Measurements from ENCODE around the gene NFKB2.

NFKB2 gene

GRCh38 chr10:102396317-102396650 is 779 bp downstream of the NFKB2 start:
- no peak for DNase-seq

DNA sequence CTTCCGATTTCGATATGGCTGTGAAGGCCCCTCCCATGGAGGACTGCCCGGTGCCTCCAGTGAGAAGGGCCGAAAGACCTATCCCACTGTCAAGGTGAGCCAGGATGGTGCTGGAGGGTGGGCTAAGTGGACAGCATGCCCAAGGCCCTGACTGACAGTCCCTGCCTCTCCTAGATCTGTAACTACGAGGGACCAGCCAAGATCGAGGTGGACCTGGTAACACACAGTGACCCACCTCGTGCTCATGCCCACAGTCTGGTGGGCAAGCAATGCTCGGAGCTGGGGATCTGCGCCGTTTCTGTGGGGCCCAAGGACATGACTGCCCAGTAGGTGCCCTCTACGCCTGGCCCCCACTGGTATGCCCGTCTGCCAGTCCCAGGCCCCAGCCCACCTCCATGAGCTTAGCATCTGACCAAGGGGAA is 1.2 kb downstream of the NFKB2 start:
- no peak for DNase-seq

DNA sequence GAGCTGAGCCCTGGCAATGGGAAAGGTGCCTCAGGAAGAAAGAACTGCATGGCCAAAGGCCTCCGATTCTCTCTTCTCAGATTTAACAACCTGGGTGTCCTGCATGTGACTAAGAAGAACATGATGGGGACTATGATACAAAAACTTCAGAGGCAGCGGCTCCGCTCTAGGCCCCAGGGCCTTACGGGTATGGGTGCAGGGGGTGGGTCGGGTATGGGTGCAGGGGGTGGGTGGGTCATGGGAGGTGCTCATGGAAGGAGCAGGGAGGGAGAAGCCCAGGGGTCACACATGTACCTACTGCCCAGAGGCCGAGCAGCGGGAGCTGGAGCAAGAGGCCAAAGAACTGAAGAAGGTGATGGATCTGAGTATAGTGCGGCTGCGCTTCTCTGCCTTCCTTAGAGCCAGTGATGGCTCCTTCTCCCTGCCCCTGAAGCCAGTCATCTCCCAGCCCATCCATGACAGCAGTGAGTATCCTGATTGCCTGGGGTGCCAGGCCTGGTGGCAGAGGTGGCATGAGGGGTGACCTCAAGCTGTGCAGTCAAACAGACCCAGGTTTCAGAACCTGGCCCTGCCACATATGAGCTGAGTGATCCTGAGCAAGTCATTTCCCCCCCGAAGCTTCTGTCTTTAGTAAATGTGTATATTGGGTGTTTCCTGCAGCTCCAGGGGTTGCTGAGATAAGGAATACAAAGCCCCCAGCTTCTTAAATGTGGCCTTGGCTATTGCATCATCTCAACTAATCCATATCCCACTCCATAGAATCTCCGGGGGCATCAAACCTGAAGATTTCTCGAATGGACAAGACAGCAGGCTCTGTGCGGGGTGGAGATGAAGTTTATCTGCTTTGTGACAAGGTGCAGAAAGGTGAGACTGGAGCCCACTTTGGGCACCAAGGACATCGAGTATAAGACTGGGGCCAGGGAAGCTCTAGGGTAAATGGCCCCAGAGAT is 2.0 kb downstream of the NFKB2 start:
- DNase-seq, result no peak

DNA sequence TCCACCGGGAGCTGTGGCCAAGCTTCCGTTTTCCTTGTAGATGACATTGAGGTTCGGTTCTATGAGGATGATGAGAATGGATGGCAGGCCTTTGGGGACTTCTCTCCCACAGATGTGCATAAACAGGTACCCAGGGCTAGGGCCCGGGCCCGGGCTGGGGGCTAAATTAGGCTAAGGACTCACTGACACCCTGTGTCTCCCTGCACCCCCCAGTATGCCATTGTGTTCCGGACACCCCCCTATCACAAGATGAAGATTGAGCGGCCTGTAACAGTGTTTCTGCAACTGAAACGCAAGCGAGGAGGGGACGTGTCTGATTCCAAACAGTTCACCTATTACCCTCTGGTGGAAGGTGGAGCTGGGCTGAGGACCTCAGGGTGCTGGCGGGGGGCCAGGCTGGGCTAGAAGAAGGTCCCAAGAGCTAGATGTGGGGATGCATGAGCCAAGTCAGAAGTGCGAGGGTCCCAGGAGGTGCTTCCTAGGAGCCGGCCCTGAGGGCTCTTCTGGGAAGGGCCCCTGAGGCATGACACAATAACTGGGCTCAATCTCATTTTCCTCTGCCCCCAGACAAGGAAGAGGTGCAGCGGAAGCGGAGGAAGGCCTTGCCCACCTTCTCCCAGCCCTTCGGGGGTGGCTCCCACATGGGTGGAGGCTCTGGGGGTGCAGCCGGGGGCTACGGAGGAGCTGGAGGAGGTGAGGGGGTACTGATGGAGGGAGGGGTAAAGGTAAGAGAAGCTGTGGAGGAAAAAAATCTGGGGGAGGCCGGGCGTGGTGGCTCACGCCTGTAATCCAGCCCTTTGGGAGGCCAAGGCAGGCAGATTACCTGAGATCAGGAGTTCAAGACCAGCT is 2.9 kb downstream of the NFKB2 start:
- DNase-seq, result no peak

GRCh38 chr10:102399217-102400021 is 3.9 kb downstream of the NFKB2 start:
- DNase-seq, result peak; percentile 88

GRCh38 chr10:102400076-102400475 is 4.6 kb downstream of the NFKB2 start:
- no peak for DNase-seq

GRCh38 chr10:102400598-102401341 is 5.3 kb downstream of the NFKB2 start:
- DNase-seq, result no peak

- no peak for DNase-seq
Measured at GRCh38 chr10:102401342-102401654, 5.8 kb downstream of the NFKB2 start.

GRCh38 chr10:102401735-102402511 is 6.4 kb downstream of the NFKB2 start:
- DNase-seq, result no peak

DNA sequence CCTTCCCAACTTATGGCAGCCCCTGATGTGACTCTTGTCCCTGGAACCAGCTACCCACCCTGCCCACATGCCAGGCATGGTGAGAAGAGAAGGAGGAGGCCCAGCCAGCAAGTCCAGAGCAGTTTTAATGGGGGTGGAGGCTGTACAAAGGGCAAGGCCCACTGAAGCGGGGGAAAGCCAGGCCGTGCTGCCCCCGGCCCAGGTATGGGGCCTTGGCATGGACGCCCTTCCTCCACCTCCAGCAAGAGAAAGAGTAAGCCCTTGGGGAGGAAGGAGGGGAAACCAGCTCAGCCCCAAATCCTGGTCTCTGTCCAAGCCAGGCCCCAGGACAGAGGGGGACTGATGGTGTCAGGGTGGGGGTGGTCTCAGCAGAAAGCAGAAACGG is 7.0 kb downstream of the NFKB2 start:
- no peak for DNase-seq

DNA sequence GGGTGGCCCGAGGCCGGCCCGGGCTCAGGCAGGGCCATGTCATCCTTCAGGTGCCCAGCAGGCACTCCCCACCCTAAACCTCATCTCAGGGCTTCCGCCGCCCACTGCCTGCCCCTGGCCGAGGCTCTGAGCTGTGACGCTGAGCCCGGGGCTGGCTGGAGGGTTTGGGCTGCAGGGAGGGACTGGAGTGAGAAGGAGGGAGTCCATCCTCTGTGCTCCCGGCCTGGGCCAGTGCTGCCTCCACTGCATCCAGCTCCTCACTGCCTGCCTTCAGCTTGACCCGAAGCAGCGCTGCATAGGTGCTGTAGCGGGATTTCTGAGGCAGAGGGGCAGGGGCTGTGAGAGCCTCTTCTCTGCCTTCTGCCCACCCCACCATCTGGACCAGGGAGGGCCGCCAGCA is 7.6 kb downstream of the NFKB2 start:
- DNase-seq, result no peak

GRCh38 chr10:102404361-102405107 is 9.0 kb downstream of the NFKB2 start:
- no peak for DNase-seq

GRCh38 chr10:102405108-102405571 is 9.6 kb downstream of the NFKB2 start:
- no peak for DNase-seq

DNA sequence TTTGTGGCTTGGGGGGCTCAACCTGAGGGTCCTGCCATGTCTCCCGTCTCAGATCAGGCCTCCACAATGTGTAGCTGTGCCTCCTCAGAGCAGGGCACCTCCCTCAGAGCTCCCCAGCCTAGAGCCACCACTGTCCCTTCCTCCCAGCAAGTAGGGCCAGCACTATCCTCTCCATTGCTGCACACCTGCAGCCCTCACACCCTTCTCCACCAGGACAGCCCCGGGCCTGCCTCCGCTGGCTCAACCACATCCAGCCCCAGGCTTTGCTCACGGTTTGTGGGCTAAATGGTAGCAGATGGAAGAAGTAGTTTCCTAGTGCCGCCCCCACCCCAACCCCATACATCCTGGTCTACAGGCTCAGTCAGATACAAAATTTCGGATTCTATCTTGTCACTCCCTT is 10.1 kb downstream of the NFKB2 start:
- no peak for DNase-seq

DNA sequence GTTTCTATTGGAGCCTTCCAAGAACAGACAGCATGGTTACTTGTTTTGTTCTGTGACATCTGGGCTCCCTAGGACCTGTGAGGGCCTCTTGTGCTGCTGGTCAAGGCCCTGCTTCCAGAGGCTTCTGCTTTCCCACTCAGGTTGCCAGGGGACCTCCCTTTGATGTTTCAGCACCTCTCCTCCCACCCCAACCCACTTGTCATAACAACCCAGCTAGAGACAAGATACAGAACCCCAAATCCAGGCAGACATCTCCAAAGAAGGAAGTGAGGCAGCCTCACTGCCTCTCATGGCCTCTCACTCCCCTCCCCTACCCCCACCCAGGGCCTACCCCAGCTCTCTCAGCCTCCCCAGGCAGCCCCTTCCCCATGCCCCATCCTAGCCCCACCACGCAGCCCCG is 11.3 kb downstream of the NFKB2 start:
- DNase-seq, result no peak

DNA sequence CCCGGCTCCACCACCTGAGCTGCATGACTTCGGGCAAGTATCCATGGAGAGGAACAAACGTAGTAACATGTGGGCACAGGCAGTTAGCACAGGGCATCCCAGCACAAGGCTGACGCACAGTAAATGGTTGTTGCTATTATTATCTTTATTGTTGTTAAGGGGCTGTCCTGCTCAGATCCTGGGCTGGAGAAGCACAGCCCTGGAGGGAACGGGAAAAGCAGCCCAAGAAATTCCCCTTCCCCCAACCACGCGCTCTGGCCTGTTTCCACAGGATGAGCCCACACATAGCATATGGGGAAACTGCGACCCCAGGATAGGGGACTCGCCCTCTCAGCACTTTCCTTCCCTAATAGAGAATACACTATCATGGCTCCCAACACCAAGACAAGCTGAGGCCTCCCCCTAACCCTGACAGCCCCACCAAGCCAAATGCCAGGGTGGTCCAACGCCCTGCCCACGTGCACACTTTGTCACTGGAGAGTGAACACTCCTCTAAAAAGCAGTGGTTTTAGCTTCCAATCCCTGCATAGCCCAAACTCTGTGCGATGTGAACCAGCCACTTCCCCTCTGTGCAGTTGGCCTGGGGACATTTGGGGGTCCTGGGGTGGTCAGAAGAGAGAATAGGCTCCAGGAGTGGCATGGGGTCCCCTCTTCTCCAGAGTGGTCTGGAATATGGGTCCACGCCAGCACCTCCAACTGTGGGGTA is 12.1 kb downstream of the NFKB2 start:
- DNase-seq, result no peak

- no peak for DNase-seq
Measured at GRCh38 chr10:102408131-102408727, 12.7 kb downstream of the NFKB2 start.

DNA sequence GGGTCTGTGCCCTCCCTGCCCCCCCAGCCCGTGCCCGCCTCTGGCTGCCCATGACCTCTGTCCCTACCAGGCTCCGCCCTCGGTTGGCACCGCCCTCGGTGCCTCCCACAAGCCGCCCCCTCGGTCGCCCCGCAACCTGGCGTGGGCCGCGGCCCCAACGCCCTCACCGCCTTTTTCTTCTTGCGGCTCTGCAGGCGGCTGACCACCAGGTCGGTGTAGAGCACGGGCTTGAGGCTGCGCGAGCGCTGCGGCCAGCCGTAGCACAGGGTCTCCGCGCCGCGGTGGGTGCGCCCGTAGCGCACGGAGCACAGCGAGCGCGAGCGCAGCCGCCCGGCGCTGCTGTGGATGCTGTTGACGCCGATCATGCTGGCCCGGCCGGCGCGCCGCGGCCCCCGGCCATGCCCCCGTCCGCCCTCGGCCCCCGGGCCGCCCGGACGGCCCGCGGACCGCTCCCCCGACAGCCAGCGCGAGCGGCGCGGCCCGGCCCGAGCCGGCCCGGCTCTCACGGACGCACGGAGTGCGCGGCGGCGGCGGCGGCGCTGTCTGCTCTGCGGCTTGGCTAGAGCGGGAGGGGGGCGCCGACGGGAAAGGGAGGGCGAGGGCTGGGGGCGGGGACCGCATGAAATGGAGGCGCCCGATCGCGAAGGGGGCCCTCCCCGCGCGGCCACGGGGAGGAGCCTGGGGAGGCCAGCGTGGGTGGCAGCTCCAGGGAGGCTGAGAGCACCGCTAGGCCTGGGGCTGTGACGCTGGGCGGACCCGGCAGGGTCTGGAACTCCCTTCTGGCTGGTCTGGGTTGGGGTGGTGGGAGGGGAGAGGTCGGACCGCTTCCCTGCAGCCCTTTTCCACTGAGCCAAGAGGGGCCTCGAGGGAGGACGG is 13.5 kb downstream of the NFKB2 start:
- peak; percentile 85 for DNase-seq
